RWPE1 (cell line): ENCODE data around the gene PCDHA6.
"Not testable (repeated sequence)": the region's sequence is repeated elsewhere in the genome, so short reads cannot be mapped to it uniquely, and the experiment has no call there.

ENCODE experiments used
- CTCF ChIA-PET: fragments of 350-600 bp; sonication (Branson Sonifier 250); formaldehyde crosslinking; extraction: SDS; loops from one replicate; lab custom pipeline; 2021; lab: Yijun Ruan, JAX
- POLR2A ChIA-PET: fragments of 400-600 bp; formaldehyde crosslinking; extraction: SDS; loops from one replicate; lab custom pipeline; 2020; ENCODE audit warnings: antibody characterized with exemption; ENCODE audit not compliant: low non-redundant PET; lab: Yijun Ruan, JAX
- DNase-seq: peaks from one replicate; pipeline ENCODE4 v3.0.0; 2012; ENCODE audit warnings: low spot score
- H3K27ac ChIP-seq: fragments of 450-650 bp; 2 replicates; pipeline ENCODE4 v1.5.1; 2017
- CTCF ChIP-seq: fragments of 450-650 bp; conservative IDR thresholded peaks from 2 replicates; pipeline ENCODE4 v1.5.1; 2017; ENCODE audit warnings: low read depth, mild to moderate bottlenecking

PCDHA6 gene

GRCh38 chr5:140827704-140828361 lies at the start of gene PCDHA6:
TSS of gene PCDHA6 (plus strand) at chr5:140827960. CDS start at chr5:140828092, 132 bp downstream.
- POLR2A ChIA-PET, result no interaction called here
- H3K27ac ChIP-seq, result no peak within 1 kb of the TSS
- TF ChIP-seq CTCF, result no peak
- CTCF ChIA-PET, result interaction anchor here (0.6 to 1.1 kb wide), 3 partner anchors 14 to 390 kb away, joined by 3 to 5 read pairs (median 4); no protein-coding TSS in a partner anchor
- DNase-seq, result no peak

GRCh38 chr5:140780512-140780911 lies 47.2 kb upstream of the PCDHA6 start:
- POLR2A ChIA-PET, result no interaction called here
- TF ChIP-seq CTCF, result no peak
- DNase-seq, result no peak
- H3K27ac ChIP-seq, result no peak overlapping the region
- CTCF ChIA-PET, result interaction anchor here (0.6 kb wide), 2 partner anchors 15 to 413 kb away, joined by 3 read pairs; no protein-coding TSS in a partner anchor

DNA sequence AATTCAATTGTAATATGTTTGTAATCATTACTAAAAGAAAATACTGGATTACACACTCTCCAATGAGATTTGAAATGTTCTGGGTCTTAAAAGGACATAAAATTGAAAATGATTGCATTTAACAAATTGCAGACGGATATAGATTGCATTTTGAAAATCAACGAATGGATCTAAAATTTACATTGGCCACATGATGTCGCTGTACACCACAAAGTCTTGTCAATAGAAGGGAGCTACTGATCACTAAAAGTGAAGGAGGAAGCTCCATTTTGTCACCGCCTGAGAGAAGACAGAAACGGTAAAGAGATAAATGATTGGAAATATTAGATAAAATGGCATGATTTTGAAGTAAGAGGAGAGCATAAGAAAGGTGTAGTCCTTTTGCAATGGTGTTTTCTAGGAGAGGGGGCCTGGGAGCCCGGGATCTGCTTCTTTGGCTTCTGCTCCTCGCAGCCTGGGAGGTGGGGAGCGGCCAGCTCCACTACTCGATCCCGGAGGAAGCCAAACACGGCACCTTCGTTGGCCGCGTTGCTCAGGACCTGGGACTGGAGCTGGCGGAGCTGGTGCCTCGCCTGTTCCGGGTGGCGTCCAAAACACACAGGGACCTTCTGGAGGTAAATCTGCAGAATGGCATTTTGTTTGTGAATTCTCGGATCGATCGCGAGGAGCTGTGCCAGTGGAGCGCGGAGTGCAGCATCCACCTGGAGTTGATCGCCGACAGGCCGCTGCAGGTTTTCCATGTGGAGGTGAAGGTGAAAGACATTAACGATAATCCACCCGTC lies 41.7 kb upstream of the PCDHA6 start, which contains the start of gene PCDHA1:
PCDHA1 (plus strand) TSS at position 236 of the 782 bp plus-strand sequence.
- no peak for TF ChIP-seq CTCF
- CTCF ChIA-PET, result interaction anchor here (0.7 to 1.1 kb wide), 3 partner anchors 17 to 55 kb away, joined by 3 to 4 read pairs (median 4); no protein-coding TSS in a partner anchor
- POLR2A ChIA-PET, result no interaction called here
- DNase-seq, result no peak
- no peak within 1 kb of the TSS for H3K27ac ChIP-seq

GRCh38 chr5:140787422-140787821 lies 40.3 kb upstream of the PCDHA6 start:
- H3K27ac ChIP-seq, POLR2A ChIA-PET, DNase-seq: not testable (repeated sequence)
- CTCF ChIA-PET, result interaction anchor here (0.6 kb wide), 1 partner anchor 29 kb away, joined by 3 read pairs; no protein-coding TSS in a partner anchor

- H3K27ac ChIP-seq, POLR2A ChIA-PET, CTCF ChIA-PET, DNase-seq: not testable (repeated sequence)
These were observed 39.8 kb upstream of the PCDHA6 start for GRCh38 chr5:140787849-140788504.

GRCh38 chr5:140791089-140791488 lies 36.7 kb upstream of the PCDHA6 start:
- DNase-seq, result no peak
- ChIA-PET CTCF (no interaction called here), POLR2A (no interaction called here)
- TF ChIP-seq CTCF, result no peak
- H3K27ac ChIP-seq, result no peak overlapping the region

- DNase-seq, result no peak
- ChIA-PET POLR2A (no interaction called here), CTCF (interaction anchor here (0.6 to 1.0 kb wide), 3 partner anchors 14 to 1244 kb away, joined by 3 to 4 read pairs (median 4); partner anchors contain the start of gene PCDHA8)
- no peak for TF ChIP-seq CTCF
- no peak within 1 kb of the TSS for H3K27ac ChIP-seq
These were observed 33.0 kb upstream of the PCDHA6 start, which contains the start of gene PCDHA2 for GRCh38 chr5:140794595-140795258. TSS of gene PCDHA2 (plus strand) at chr5:140794852.
